Loucy (cell line): ENCODE measurements around the gene MESD.

Experiments
- H2AFZ ChIP-seq: fragments of 200-600 bp; sonication (generic); 2 replicates; pipeline ENCODE4 v1.6.0; 2016; ENCODE audit warnings: antibody characterized with exemption, mild to moderate bottlenecking, low read length, moderate library complexity
- H3F3A ChIP-seq: fragments of 200-600 bp; 2 replicates; pipeline ENCODE4 v1.6.0; 2016; ENCODE audit warnings: antibody characterized with exemption, low read depth, mild to moderate bottlenecking
- H3K27me3 ChIP-seq: fragments of 200-600 bp; sonication (generic); 2 replicates; pipeline ENCODE4 v1.6.1; 2014; ENCODE audit warnings: low read length, mild to moderate bottlenecking; ENCODE audit not compliant: insufficient read depth, poor library complexity, severe bottlenecking
- H3K36me3 ChIP-seq: fragments of 200-600 bp; sonication (generic); 2 replicates; pipeline ENCODE4 v1.6.1; 2016; ENCODE audit warnings: low read length; ENCODE audit not compliant: insufficient read depth
- H3K4me1 ChIP-seq: fragments of 200-600 bp; sonication (generic); 2 replicates; pipeline ENCODE4 v1.5.1; 2014; ENCODE audit warnings: low read length, mild to moderate bottlenecking; ENCODE audit not compliant: insufficient read depth, poor library complexity, severe bottlenecking
- H3K4me2 ChIP-seq: fragments of 200-600 bp; sonication (generic); 2 replicates; pipeline ENCODE4 v1.6.0; 2014; ENCODE audit warnings: antibody characterized with exemption, low read length, low read depth, mild to moderate bottlenecking; ENCODE audit not compliant: poor library complexity, severe bottlenecking
- H3K4me3 ChIP-seq: fragments of 200-600 bp; sonication (generic); 2 replicates; pipeline ENCODE4 v1.5.1; 2014; ENCODE audit warnings: low read length, mild to moderate bottlenecking, mixed read lengths; ENCODE audit not compliant: poor library complexity, severe bottlenecking
- H3K79me2 ChIP-seq: fragments of 200-600 bp; sonication (generic); 2 replicates; pipeline ENCODE4 v1.6.1; 2014; ENCODE audit warnings: low read length; ENCODE audit not compliant: insufficient read depth
- H3K9ac ChIP-seq: fragments of 200-600 bp; sonication (generic); 2 replicates; pipeline ENCODE4 v1.6.0; 2014; ENCODE audit warnings: mild to moderate bottlenecking, low read depth, low read length, moderate library complexity; ENCODE audit not compliant: poor library complexity, severe bottlenecking
- H3K9me2 ChIP-seq: fragments of 200-600 bp; sonication (generic); replicated peaks from 2 replicates; pipeline ENCODE4 v1.6.1; 2016; ENCODE audit warnings: low read depth, low read length, mixed read lengths
- H3K9me3 ChIP-seq: fragments of 200-600 bp; sonication (generic); 2 replicates; pipeline ENCODE4 v1.6.1; 2014; ENCODE audit warnings: mild to moderate bottlenecking, antibody characterized with exemption, low read length, low read depth; ENCODE audit not compliant: insufficient read depth
- H4K20me1 ChIP-seq: fragments of 200-600 bp; sonication (generic); 2 replicates; pipeline ENCODE4 v1.6.0; 2014; ENCODE audit warnings: antibody characterized with exemption, low read length, mild to moderate bottlenecking; ENCODE audit not compliant: insufficient read depth, poor library complexity, severe bottlenecking
- CTCF ChIP-seq: fragments of 200-600 bp; sonication (generic); conservative IDR thresholded peaks from 2 replicates; pipeline ENCODE4 v1.5.1; 2014; ENCODE audit warnings: mild to moderate bottlenecking, antibody characterized with exemption, low read length
- EZH2phosphoT487 ChIP-seq: fragments of 200-600 bp; IDR thresholded peaks from 2 replicates; pipeline ENCODE4 v1.6.1; 2018; ENCODE audit warnings: antibody characterized with exemption, mild to moderate bottlenecking, moderate library complexity, borderline replicate concordance

The MESD gene

DNA sequence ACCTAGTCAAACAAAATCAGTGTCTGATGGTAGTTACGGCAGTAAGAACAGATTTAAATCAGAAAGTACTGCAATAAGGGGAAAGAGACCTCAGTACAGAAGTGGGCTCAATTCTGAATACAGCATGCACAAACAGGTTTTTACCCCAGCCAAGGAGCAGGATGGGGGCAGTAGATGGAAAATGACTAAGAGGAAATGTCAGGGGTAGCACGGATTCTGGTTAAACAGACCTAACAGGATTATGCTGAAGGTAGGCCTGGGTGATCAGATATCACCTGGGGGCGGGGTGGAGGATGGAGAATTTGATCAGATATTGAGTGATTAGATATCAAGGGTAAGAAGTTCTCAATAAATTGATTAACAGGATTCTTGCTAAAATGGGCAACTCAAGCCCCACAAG lies 19.0 kb downstream of the MESD start:
- H3F3A ChIP-seq = no peaks in the 10 kb centered on the region
- H3K9me3 ChIP-seq = no peaks in the 10 kb centered on the region
- no peaks in the 10 kb centered on the region; the same call in 1 of the 2 replicates for H3K36me3 ChIP-seq
- H3K79me2 ChIP-seq = peaks cover 4% of the 10 kb centered on the region; the same call in 1 of the 2 replicates
- H2AFZ ChIP-seq = no peak overlapping the region
- TF ChIP-seq EZH2phosphoT487 (no peak), CTCF (no peak)
- H3K4me2 ChIP-seq = no peak overlapping the region
- peaks cover 5% of the 10 kb centered on the region for H3K4me1 ChIP-seq
- no peak overlapping the region for H3K4me3 ChIP-seq
- no peak overlapping the region for H3K9ac ChIP-seq
- no peaks in the 10 kb centered on the region for H3K27me3 ChIP-seq
- H3K9me2 ChIP-seq = no peaks in the 10 kb centered on the region
- H4K20me1 ChIP-seq = no peaks in the 10 kb centered on the region

GRCh38 chr15:80970018-80970657 lies 19.5 kb downstream of the MESD start:
- Histone ChIP-seq H3K4me2 (no peak overlapping the region), H2AFZ (no peak overlapping the region), H3K4me3 (no peak overlapping the region), H4K20me1 (no peaks in the 10 kb centered on the region), H3F3A (no peaks in the 10 kb centered on the region), H3K4me1 (no peaks in the 10 kb centered on the region), H3K9me2 (no peaks in the 10 kb centered on the region), H3K9ac (no peak overlapping the region), H3K79me2 (peaks cover 4% of the 10 kb centered on the region; the same call in 1 of the 2 replicates), H3K36me3 (no peaks in the 10 kb centered on the region; the same call in 1 of the 2 replicates), H3K27me3 (no peaks in the 10 kb centered on the region), H3K9me3 (no peaks in the 10 kb centered on the region)
- peak; percentile 82 for TF ChIP-seq CTCF
- TF ChIP-seq EZH2phosphoT487 = no peak

DNA sequence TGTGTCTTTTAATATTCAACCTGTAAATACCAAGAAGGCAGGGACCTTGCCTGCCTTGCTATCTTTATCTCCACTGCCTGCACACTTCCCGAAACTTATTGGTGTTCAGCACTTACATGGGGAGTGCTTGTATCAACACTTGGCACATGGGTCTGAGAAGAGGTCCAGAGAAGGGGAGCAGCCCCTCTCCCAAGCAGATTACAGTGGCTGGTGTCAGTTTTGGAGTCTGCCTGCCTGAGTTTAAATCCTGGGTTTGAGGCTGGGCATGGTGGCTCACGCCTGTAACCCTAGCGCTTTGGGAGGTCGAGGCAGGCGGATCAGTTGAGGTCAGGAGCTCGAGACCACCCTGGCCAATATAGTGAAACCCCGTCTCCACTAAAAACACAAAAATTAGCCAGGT lies 20.3 kb downstream of the MESD start:
- Histone ChIP-seq H2AFZ (no peak overlapping the region), H3F3A (no peaks in the 10 kb centered on the region), H3K79me2 (peaks cover 4% of the 10 kb centered on the region; the same call in 1 of the 2 replicates), H3K9me2 (no peaks in the 10 kb centered on the region), H4K20me1 (no peaks in the 10 kb centered on the region), H3K9me3 (no peaks in the 10 kb centered on the region), H3K27me3 (no peaks in the 10 kb centered on the region), H3K4me2 (no peak overlapping the region), H3K4me1 (no peaks in the 10 kb centered on the region), H3K9ac (no peak overlapping the region), H3K36me3 (no peaks in the 10 kb centered on the region; the same call in 1 of the 2 replicates), H3K4me3 (no peak overlapping the region)
- TF ChIP-seq CTCF (no peak), EZH2phosphoT487 (no peak)
